Endothelial cell of umbilical vein (primary cell): ENCODE data around the gene MAML2. TPM values are rescaled to one million over a fixed set of nuclear protein-coding genes. Genes with fewer than 3 reads are reported as not detected.

Experiments used
- BruUV-seq: library from RNA; stranded (reverse); fragments of 400-500 nt; replicated peaks from 2 replicates; lab custom pipeline; 2021; lab: Mats Ljungman, UMichigan
- CTCF ChIA-PET: fragments of 300-600, 350-600 bp; sonication (Branson Sonifier 250); formaldehyde crosslinking; loops from one replicate; lab custom pipeline; 2021; ENCODE audit warnings: antibody characterized with exemption, inconsistent platforms; lab: Charles Lee
- POLR2A ChIA-PET: fragments of 300-600, 350-600 bp; sonication (Branson Sonifier 250); formaldehyde crosslinking; loops from one replicate; lab custom pipeline; 2021; ENCODE audit warnings: antibody characterized with exemption, inconsistent platforms; lab: Charles Lee
- DNase-seq: peaks from one replicate; pipeline ENCODE4 v3.0.0-alpha.2; 2011; ENCODE audit warnings: low read depth, low spot score
- FAIRE-seq: peaks from 2 replicates; lab custom pipeline; 2011; peaks lifted over from hg19 to GRCh38; lab: Jason Lieb, UNC
- H2AFZ ChIP-seq: 2 replicates; pipeline ENCODE4 v1.6.0; 2012; ENCODE audit warnings: low read depth, low read length, control low read depth, inconsistent platforms
- H3K27ac ChIP-seq: 2 replicates; pipeline ENCODE4 v1.5.1; 2011; ENCODE audit warnings: low read depth, mild to moderate bottlenecking, control low read depth, low read length, moderate library complexity; ENCODE audit not compliant: insufficient read depth
- H3K27me3 ChIP-seq, 2 experiments: 2 replicates each; pipeline versions ENCODE4 v1.6.0 to v1.6.1; 2011; ENCODE audit warnings: low read length in 2 of 2, mixed read lengths in 1 of 2; ENCODE audit not compliant: control insufficient read depth in 2 of 2, insufficient read depth in 2 of 2
- H3K36me3 ChIP-seq, 2 experiments: 2 replicates in 1 of 2; 3 replicates in 1 of 2; pipeline ENCODE4 v1.5.1; 2011; ENCODE audit warnings: low read length in 2 of 2, mild to moderate bottlenecking in 1 of 2, moderate library complexity in 1 of 2; ENCODE audit not compliant: control insufficient read depth in 2 of 2, insufficient read depth in 2 of 2; ENCODE audit errors: extremely low read depth in 1 of 2
- H3K4me1 ChIP-seq: 3 replicates; pipeline ENCODE4 v1.5.1; 2011; ENCODE audit warnings: mild to moderate bottlenecking, low read length; ENCODE audit not compliant: control insufficient read depth, insufficient read depth; ENCODE audit errors: extremely low read depth
- H3K4me2 ChIP-seq: 2 replicates; pipeline ENCODE4 v1.6.1; 2011; ENCODE audit warnings: low read length, control low read depth, mixed read lengths; ENCODE audit not compliant: insufficient read depth
- H3K4me3 ChIP-seq, 3 experiments: fragments of 200-600 bp in 1 of 3; sonication (generic), shearing (Covaris generic) in 1 of 3; replicated peaks in 1 of 3; 2 replicates each; pipeline ENCODE4 v1.5.1; 2011 to 2016; ENCODE audit warnings: control low read depth in 3 of 3, low read length in 3 of 3, mild to moderate bottlenecking in 2 of 3, inconsistent platforms in 1 of 3, low read depth in 1 of 3, moderate library complexity in 1 of 3; ENCODE audit not compliant: insufficient read depth in 1 of 3
- H3K79me2 ChIP-seq: 2 replicates; pipeline ENCODE4 v1.6.0; 2012; ENCODE audit warnings: low read length, inconsistent platforms; ENCODE audit not compliant: control insufficient read depth, insufficient read depth
- H3K9ac ChIP-seq: replicated peaks from 2 replicates; pipeline ENCODE3; 2011; ENCODE audit warnings: low read length, control low read depth; ENCODE audit not compliant: insufficient read depth; ENCODE audit errors: extremely low read depth
- H3K9me1 ChIP-seq: replicated peaks from 3 replicates; pipeline ENCODE4 v1.6.0; 2011; ENCODE audit warnings: mild to moderate bottlenecking, low read length; ENCODE audit not compliant: control insufficient read depth, insufficient read depth; ENCODE audit errors: extremely low read depth
- H3K9me3 ChIP-seq: replicated peaks from 2 replicates; pipeline ENCODE4 v1.5.1; 2012; ENCODE audit warnings: low read length, inconsistent platforms; ENCODE audit not compliant: control insufficient read depth, insufficient read depth
- H4K20me1 ChIP-seq: replicated peaks from 2 replicates; pipeline ENCODE3; 2011; ENCODE audit warnings: mild to moderate bottlenecking, low read length; ENCODE audit not compliant: control insufficient read depth, insufficient read depth; ENCODE audit errors: extremely low read depth
- FOS ChIP-seq: IDR thresholded peaks from 2 replicates; pipeline ENCODE4 v1.6.1; 2011; ENCODE audit warnings: mild to moderate bottlenecking, low read length, moderate library complexity, borderline replicate concordance; ENCODE audit not compliant: insufficient read depth
- GATA2 ChIP-seq: IDR thresholded peaks from 2 replicates; pipeline ENCODE4 v1.7.0; 2011; ENCODE audit warnings: low read depth, mild to moderate bottlenecking, moderate library complexity, mixed read lengths, low read length; ENCODE audit not compliant: insufficient read length, insufficient read depth
- JUN ChIP-seq: IDR thresholded peaks from 2 replicates; pipeline ENCODE4 v1.6.1; 2011; ENCODE audit warnings: borderline replicate concordance, low read depth; ENCODE audit not compliant: insufficient read length, insufficient read depth
- POLR2A ChIP-seq: IDR thresholded peaks from 2 replicates; pipeline ENCODE4 v1.6.1; 2012; ENCODE audit warnings: low read depth, mild to moderate bottlenecking, control low read depth, low read length
- POLR2AphosphoS5 ChIP-seq: IDR thresholded peaks from 2 replicates; pipeline ENCODE4 v1.6.1; 2012; ENCODE audit warnings: low read depth, mild to moderate bottlenecking, control low read depth, low read length, moderate library complexity; ENCODE audit not compliant: insufficient read depth
- dilution Hi-C: fragments of 300-500 bp; cut with MboI; formaldehyde crosslinking; loops from one replicate; pipeline ENCODE4 v1.15.0; 2019; ENCODE audit warnings: low sequenced_read_pairs; ENCODE audit not compliant: extremely low pct_ligation_motif_present
- intact Hi-C: fragments of 100-400 bp; cut with micrococcal nuclease; formaldehyde crosslinking; loops from one replicate; pipeline ENCODE4 v1.10.0; 2022
- polyA plus RNA-seq, 4 experiments: library from polyadenylated mRNA; depleted of rRNA in 3 of 4; stranded (reverse) in 3 of 4; unstranded in 1 of 4; fragments of >200 nt; gene quantifications; 2 replicates each; pipeline versions ENCODE4 v1.2.1 to v1.2.3, GENCODE V29; 2011 to 2012; ENCODE audit warnings: missing spikeins in 1 of 4
- total RNA-seq: library from RNA; stranded (reverse); gene quantifications from 2 replicates; pipeline ENCODE4 v1.2.3, GENCODE V29; 2021
- TF ChIP-seq, protein P1 (sequence below): IDR thresholded peaks from 2 replicates; pipeline ENCODE4 v1.6.1; 2011; ENCODE audit not compliant: insufficient read depth, insufficient read length
- TF ChIP-seq, protein P2 (sequence below), 2 donors: IDR thresholded peaks; 1 replicate in 1 of 2; 2 replicates in 1 of 2; pipeline ENCODE4 v1.5.1; 2011; ENCODE audit warnings: low read length in 2 of 2, mild to moderate bottlenecking in 2 of 2, moderate library complexity in 2 of 2, control low read depth in 1 of 2, inconsistent platforms in 1 of 2, low read depth in 1 of 2; ENCODE audit not compliant: insufficient read depth in 1 of 2; ENCODE audit errors: extremely low read depth in 1 of 2

MAML2 gene
- total and polyA plus RNA-seq, 2 donors (not counting 3 experiments of a cell fraction or from before 2014, with no cell fraction given) = 12.4 to 16.8 TPM

DNA sequence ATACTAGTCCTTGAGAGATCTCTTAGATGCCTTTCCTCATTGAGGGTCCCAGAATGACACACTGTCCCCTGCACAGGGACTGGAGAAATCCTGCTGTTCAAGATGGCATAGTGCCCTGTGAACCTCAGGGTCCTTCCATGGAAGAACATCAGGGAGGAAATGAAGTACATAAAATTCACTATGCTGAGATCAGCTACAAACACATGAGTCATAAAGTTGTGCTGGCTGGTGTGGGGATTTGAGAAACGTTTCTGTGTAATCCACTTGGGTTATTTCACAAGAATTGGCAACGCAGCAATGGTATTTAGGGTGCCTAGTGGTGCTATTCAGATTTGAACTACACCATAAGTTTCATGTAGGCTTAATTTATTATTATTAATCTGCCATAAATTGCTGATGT, 174.4 kb downstream of the MAML2 start:
- DNase-seq = peak; percentile 69
- no peaks in the 10 kb centered on the region for H3K9me1 ChIP-seq
- dilution Hi-C loops (no loop called here), intact Hi-C loops (loop anchor here (1.0 kb wide), 1 partner anchor 9 kb away; no protein-coding TSS in a partner anchor)
- H3K36me3 ChIP-seq = no peaks in the 10 kb centered on the region
- H3K4me2 ChIP-seq = peak overlapping the region; percentile 1
- H4K20me1 ChIP-seq = no peaks in the 10 kb centered on the region
- H2AFZ ChIP-seq = no peak overlapping the region
- peaks cover 4% of the 10 kb centered on the region for H3K79me2 ChIP-seq
- H3K4me3 ChIP-seq = no peak overlapping the region
- no peak overlapping the region for H3K9ac ChIP-seq
- no peaks in the 10 kb centered on the region for H3K9me3 ChIP-seq
- ChIA-PET POLR2A (interaction anchor here (1.5 kb wide), 1 partner anchor 13 kb away, joined by 6 read pairs; no protein-coding TSS in a partner anchor), CTCF (interaction anchor here (0.6 to 1.9 kb wide), 8 partner anchors 13 to 174 kb away, joined by 3 to 14 read pairs (median 4); partner anchors contain the start of gene MAML2)
- peaks cover 22% of the 10 kb centered on the region for H3K4me1 ChIP-seq
- no peaks in the 10 kb centered on the region for H3K27me3 ChIP-seq
- no TSS peak for BruUV-seq
- TF ChIP-seq POLR2AphosphoS5 (no peak), JUN (peak; percentile 64), POLR2A (no peak), GATA2 (no peak), FOS (peak; percentile 83)
- TF ChIP-seq, protein P1, sequence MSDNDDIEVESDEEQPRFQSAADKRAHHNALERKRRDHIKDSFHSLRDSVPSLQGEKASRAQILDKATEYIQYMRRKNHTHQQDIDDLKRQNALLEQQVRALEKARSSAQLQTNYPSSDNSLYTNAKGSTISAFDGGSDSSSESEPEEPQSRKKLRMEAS = no peak
- TF ChIP-seq, protein P2, sequence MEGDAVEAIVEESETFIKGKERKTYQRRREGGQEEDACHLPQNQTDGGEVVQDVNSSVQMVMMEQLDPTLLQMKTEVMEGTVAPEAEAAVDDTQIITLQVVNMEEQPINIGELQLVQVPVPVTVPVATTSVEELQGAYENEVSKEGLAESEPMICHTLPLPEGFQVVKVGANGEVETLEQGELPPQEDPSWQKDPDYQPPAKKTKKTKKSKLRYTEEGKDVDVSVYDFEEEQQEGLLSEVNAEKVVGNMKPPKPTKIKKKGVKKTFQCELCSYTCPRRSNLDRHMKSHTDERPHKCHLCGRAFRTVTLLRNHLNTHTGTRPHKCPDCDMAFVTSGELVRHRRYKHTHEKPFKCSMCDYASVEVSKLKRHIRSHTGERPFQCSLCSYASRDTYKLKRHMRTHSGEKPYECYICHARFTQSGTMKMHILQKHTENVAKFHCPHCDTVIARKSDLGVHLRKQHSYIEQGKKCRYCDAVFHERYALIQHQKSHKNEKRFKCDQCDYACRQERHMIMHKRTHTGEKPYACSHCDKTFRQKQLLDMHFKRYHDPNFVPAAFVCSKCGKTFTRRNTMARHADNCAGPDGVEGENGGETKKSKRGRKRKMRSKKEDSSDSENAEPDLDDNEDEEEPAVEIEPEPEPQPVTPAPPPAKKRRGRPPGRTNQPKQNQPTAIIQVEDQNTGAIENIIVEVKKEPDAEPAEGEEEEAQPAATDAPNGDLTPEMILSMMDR (IDR thresholded peaks at IDR 0.05; ENCODE audit: extremely low read depth in 1 of 2, insufficient read depth in 1 of 2, low read depth in 1 of 2, low read length in 2 of 2) = no peak
- H3K27ac ChIP-seq = no peak overlapping the region
- peak; percentile 84 for FAIRE-seq
